RWPE2 (cell line): Measurements from ENCODE around the gene THSD7B.
"Not testable (repeated sequence)": the region's sequence is repeated elsewhere in the genome, so short reads cannot be mapped to it uniquely, and the experiment has no call there.

ENCODE experiments used
- ATAC-seq: fragments of 200-7000 bp; cut with Tn5 transposase; 3 replicates; pipeline ENCODE4 v1.9.1; 2021; ENCODE audit warnings: low read depth
- DNase-seq: peaks from one replicate; pipeline ENCODE4 v3.0.0-alpha.2; 2020; ENCODE audit warnings: low spot score
- H3K27ac ChIP-seq: fragments of 450-650 bp; 2 replicates; pipeline ENCODE4 v1.5.1; 2017; ENCODE audit warnings: mild to moderate bottlenecking; ENCODE audit not compliant: poor library complexity, severe bottlenecking
- H3K27me3 ChIP-seq: fragments of 250-450 bp; sonication (Bioruptor Pico); 2 replicates; pipeline ENCODE4 v1.5.1; 2021; ENCODE audit warnings: mild to moderate bottlenecking, moderate library complexity; ENCODE audit not compliant: insufficient read depth, poor library complexity, severe bottlenecking
- H3K36me3 ChIP-seq: fragments of 250-450 bp; sonication (Bioruptor Pico); 2 replicates; pipeline ENCODE4 v1.5.1; 2020; ENCODE audit warnings: low read depth, mild to moderate bottlenecking, moderate library complexity
- H3K4me1 ChIP-seq: fragments of 250-450 bp; sonication (Bioruptor Pico); 2 replicates; pipeline ENCODE4 v1.5.1; 2021; ENCODE audit warnings: mild to moderate bottlenecking, moderate library complexity; ENCODE audit not compliant: insufficient read depth, poor library complexity, severe bottlenecking
- H3K4me3 ChIP-seq: fragments of 250-450 bp; sonication (Bioruptor Pico); 2 replicates; pipeline ENCODE4 v1.5.1; 2021; ENCODE audit warnings: mild to moderate bottlenecking, moderate library complexity; ENCODE audit not compliant: severe bottlenecking
- H3K9me3 ChIP-seq: fragments of 250-450 bp; sonication (Bioruptor Pico); 2 replicates; pipeline ENCODE4 v1.5.1; 2021; ENCODE audit warnings: mild to moderate bottlenecking, moderate library complexity; ENCODE audit not compliant: severe bottlenecking
- CTCF ChIP-seq: fragments of 450-650 bp; IDR thresholded peaks from one replicate; pipeline ENCODE4 v1.5.1; 2017; ENCODE audit warnings: mild to moderate bottlenecking, moderate library complexity; ENCODE audit not compliant: poor library complexity, severe bottlenecking

THSD7B gene

GRCh38 chr2:136962105-136962725, 196.9 kb downstream of the THSD7B start:
- Histone ChIP-seq H3K4me3 (no peak overlapping the region), H3K27ac (no peak overlapping the region), H3K36me3 (no peaks in the 10 kb centered on the region), H3K4me1 (no peaks in the 10 kb centered on the region), H3K9me3 (no peaks in the 10 kb centered on the region), H3K27me3 (no peaks in the 10 kb centered on the region)
- ATAC-seq, result no peak
- no peak for TF ChIP-seq CTCF
- no peak for DNase-seq

GRCh38 chr2:136966485-136966884, 201.1 kb downstream of the THSD7B start:
- Histone ChIP-seq H3K4me3 (no peak overlapping the region), H3K4me1 (no peaks in the 10 kb centered on the region), H3K27me3 (no peaks in the 10 kb centered on the region), H3K36me3 (no peaks in the 10 kb centered on the region), H3K9me3 (no peaks in the 10 kb centered on the region), H3K27ac (no peak overlapping the region)
- TF ChIP-seq CTCF, result no peak
- DNase-seq (no peak), ATAC-seq (no peak)

GRCh38 chr2:136980303-136980702, 215.0 kb downstream of the THSD7B start:
- no peaks in the 10 kb centered on the region for H3K9me3 ChIP-seq
- no peak for DNase-seq
- ATAC-seq, result no peak
- no peaks in the 10 kb centered on the region for H3K4me1 ChIP-seq
- no peaks in the 10 kb centered on the region for H3K27me3 ChIP-seq
- H3K36me3 ChIP-seq, result no peaks in the 10 kb centered on the region
- no peak overlapping the region for H3K4me3 ChIP-seq
- no peak for TF ChIP-seq CTCF
- H3K27ac ChIP-seq, result no peak overlapping the region

GRCh38 chr2:136981689-136982088, 216.3 kb downstream of the THSD7B start:
- not testable (repeated sequence) for DNase-seq, H3K36me3 ChIP-seq

GRCh38 chr2:136985044-136985443, 219.7 kb downstream of the THSD7B start:
- TF ChIP-seq CTCF, result no peak
- ATAC-seq, result no peak

More at GRCh38 chr2:136981689-136982088, 216.3 kb downstream of the THSD7B start:
- not testable (repeated sequence) for H3K4me1 ChIP-seq, H3K4me3 ChIP-seq, H3K27ac ChIP-seq, H3K27me3 ChIP-seq, ATAC-seq, H3K9me3 ChIP-seq

More at GRCh38 chr2:136985044-136985443, 219.7 kb downstream of the THSD7B start:
- DNase-seq, result no peak
- Histone ChIP-seq H3K27me3 (no peaks in the 10 kb centered on the region), H3K4me3 (no peak overlapping the region), H3K9me3 (no peaks in the 10 kb centered on the region), H3K27ac (no peak overlapping the region), H3K36me3 (no peaks in the 10 kb centered on the region), H3K4me1 (no peaks in the 10 kb centered on the region)
